H9 (cell line): ENCODE data around the gene TNIP3. TPM values are rescaled to one million over a fixed set of nuclear protein-coding genes. Genes with fewer than 3 reads are reported as not detected.

Source experiments
- DNase-seq: peaks from one replicate; pipeline ENCODE4 v3.0.0-alpha.2; 2017
- H2AFZ ChIP-seq: one replicate; pipeline ENCODE4 v1.6.1; 2013; ENCODE audit warnings: mild to moderate bottlenecking, low read length, control low read depth, moderate library complexity
- H2AK5ac ChIP-seq: 2 replicates; pipeline ENCODE4 v1.6.1; 2013; ENCODE audit warnings: low read length, control low read depth, mixed read lengths; ENCODE audit not compliant: insufficient read length
- H2BK120ac ChIP-seq: one replicate; pipeline ENCODE4 v1.6.1; 2013; ENCODE audit warnings: low read depth, mild to moderate bottlenecking, low read length, control low read depth, inconsistent platforms; ENCODE audit not compliant: poor library complexity, severe bottlenecking
- H2BK12ac ChIP-seq: 2 replicates; pipeline ENCODE4 v1.6.1; 2013; ENCODE audit warnings: low read length, control low read depth, mixed read lengths, low read depth; ENCODE audit not compliant: insufficient read length
- H2BK15ac ChIP-seq: 2 replicates; pipeline ENCODE4 v1.6.1; 2013; ENCODE audit warnings: low read depth, low read length, control low read depth
- H2BK20ac ChIP-seq: one replicate; pipeline ENCODE4 v1.6.1; 2013; ENCODE audit warnings: low read depth, mild to moderate bottlenecking, low read length, control low read depth, inconsistent platforms; ENCODE audit not compliant: poor library complexity, severe bottlenecking
- H2BK5ac ChIP-seq: 2 replicates; pipeline ENCODE4 v1.6.1; 2013; ENCODE audit warnings: low read length, control low read depth, mixed read lengths; ENCODE audit not compliant: insufficient read length
- H3K14ac ChIP-seq: 2 replicates; pipeline ENCODE4 v1.6.1; 2013; ENCODE audit warnings: low read length, control low read depth; ENCODE audit not compliant: insufficient read depth
- H3K18ac ChIP-seq: 2 replicates; pipeline ENCODE4 v1.6.1; 2013; ENCODE audit warnings: low read depth, mild to moderate bottlenecking, mixed read lengths, low read length, control low read depth; ENCODE audit not compliant: insufficient read length
- H3K23ac ChIP-seq: 2 replicates; pipeline ENCODE4 v1.6.1; 2013; ENCODE audit warnings: low read length, control low read depth, mixed read lengths, low read depth; ENCODE audit not compliant: insufficient read length
- H3K23me2 ChIP-seq: 2 replicates; pipeline ENCODE4 v1.6.1; 2013; ENCODE audit warnings: low read depth, mild to moderate bottlenecking, mixed read lengths, low read length, control low read depth; ENCODE audit not compliant: insufficient read length, poor library complexity, severe bottlenecking
- H3K27ac ChIP-seq: 2 replicates; pipeline ENCODE4 v1.5.1; 2013; ENCODE audit warnings: low read length, control low read depth, mixed read lengths, low read depth; ENCODE audit not compliant: insufficient read length
- H3K27me3 ChIP-seq: 2 replicates; pipeline ENCODE4 v1.6.1; 2013; ENCODE audit warnings: low read length, control low read depth, inconsistent platforms; ENCODE audit not compliant: insufficient read depth
- H3K4ac ChIP-seq: 2 replicates; pipeline ENCODE4 v1.6.1; 2013; ENCODE audit warnings: low read depth, mild to moderate bottlenecking, control low read depth, inconsistent platforms, low read length, moderate library complexity
- H3K4me1 ChIP-seq: 2 replicates; pipeline ENCODE4 v1.6.1; 2013; ENCODE audit warnings: low read length, control low read depth, inconsistent platforms; ENCODE audit not compliant: insufficient read depth
- H3K4me2 ChIP-seq: 2 replicates; pipeline ENCODE4 v1.6.1; 2013; ENCODE audit warnings: low read length, control low read depth, mixed read lengths; ENCODE audit not compliant: insufficient read length, insufficient read depth
- H3K56ac ChIP-seq: 2 replicates; pipeline ENCODE4 v1.6.1; 2013; ENCODE audit warnings: low read depth, mild to moderate bottlenecking, mixed read lengths, low read length, control low read depth; ENCODE audit not compliant: insufficient read length
- H3K79me1 ChIP-seq: 2 replicates; pipeline ENCODE4 v1.6.1; 2013; ENCODE audit warnings: low read depth, mild to moderate bottlenecking, moderate library complexity, low read length, control low read depth, inconsistent platforms; ENCODE audit not compliant: insufficient read depth, poor library complexity, severe bottlenecking
- H3K79me2 ChIP-seq: 2 replicates; pipeline ENCODE4 v1.6.1; 2013; ENCODE audit warnings: low read length, control low read depth, inconsistent platforms; ENCODE audit not compliant: insufficient read depth
- H3K9ac ChIP-seq: 2 replicates; pipeline ENCODE4 v1.6.1; 2013; ENCODE audit warnings: low read length, control low read depth, mixed read lengths; ENCODE audit not compliant: insufficient read length; ENCODE audit errors: extremely low read depth
- H3K9me3 ChIP-seq: one replicate; pipeline ENCODE4 v1.6.1; 2013; ENCODE audit warnings: low read depth, low read length, inconsistent platforms; ENCODE audit not compliant: control insufficient read depth
- H3T11ph ChIP-seq: one replicate; pipeline ENCODE4 v1.6.1; 2013; ENCODE audit warnings: mild to moderate bottlenecking, low read length, control low read depth, inconsistent platforms
- H4K20me1 ChIP-seq: one replicate; pipeline ENCODE4 v1.6.1; 2013; ENCODE audit not compliant: control insufficient read depth, insufficient read length, insufficient read depth
- H4K5ac ChIP-seq: 2 replicates; pipeline ENCODE4 v1.6.1; 2013; ENCODE audit warnings: low read depth, mild to moderate bottlenecking, mixed read lengths, low read length, control low read depth; ENCODE audit not compliant: insufficient read length
- H4K8ac ChIP-seq: replicated peaks from 2 replicates; pipeline ENCODE4 v1.6.1; 2013; ENCODE audit warnings: low read length, control low read depth, mixed read lengths, low read depth; ENCODE audit not compliant: insufficient read length
- H4K91ac ChIP-seq: 2 replicates; pipeline ENCODE4 v1.6.1; 2013; ENCODE audit warnings: low read depth, mild to moderate bottlenecking, moderate library complexity, mixed read lengths, low read length, control low read depth; ENCODE audit not compliant: insufficient read length
- H3K27ac Mint-ChIP-seq, 3 experiments: 2 replicates in 2 of 3; 3 replicates in 1 of 3; pipeline ENCODE4 v1.8.0; 2020 to 2021; ENCODE audit warnings: mixed read lengths in 3 of 3, mild to moderate bottlenecking in 1 of 3, moderate library complexity in 1 of 3
- H3K27me3 Mint-ChIP-seq: 2 replicates; pipeline ENCODE4 v1.8.0; 2021; ENCODE audit warnings: low read depth, mild to moderate bottlenecking, moderate library complexity, mixed read lengths
- H3K36me3 Mint-ChIP-seq, 3 experiments: 2 replicates in 2 of 3; 3 replicates in 1 of 3; pipeline ENCODE4 v1.8.0; 2020 to 2021; ENCODE audit warnings: low read depth in 3 of 3, mixed read lengths in 3 of 3; ENCODE audit not compliant: insufficient read depth in 1 of 3
- H3K4me1 Mint-ChIP-seq, 2 experiments: 2 replicates each; pipeline ENCODE4 v1.8.0; 2020; ENCODE audit warnings: mixed read lengths in 2 of 2
- H3K4me3 Mint-ChIP-seq, 2 experiments: 2 replicates in 1 of 2; 3 replicates in 1 of 2; pipeline ENCODE4 v1.8.0; 2020 to 2021; ENCODE audit warnings: mild to moderate bottlenecking in 2 of 2, mixed read lengths in 2 of 2, moderate library complexity in 1 of 2
- H3K9me3 Mint-ChIP-seq, 2 experiments: 2 replicates in 1 of 2; 3 replicates in 1 of 2; pipeline ENCODE4 v1.8.0; 2020; ENCODE audit warnings: mild to moderate bottlenecking in 2 of 2, mixed read lengths in 2 of 2, moderate library complexity in 1 of 2
- WGBS: extraction: QIAGEN DNeasy Blood & Tissue Kit; methylation state at CpG from one replicate; pipeline ENCODE4 v1.1.7; 2013; ENCODE audit warnings: missing lambda C conversion rate, low lambda C conversion rate, mixed read lengths; ENCODE audit not compliant: insufficient read length; ENCODE audit errors: extremely low coverage; 5-methylcytosine and 5-hydroxymethylcytosine counted together
- total RNA-seq: library from RNA; stranded (reverse); gene quantifications from 2 replicates; pipeline ENCODE4 v1.2.1, GENCODE V29; 2021
- TF ChIP-seq, protein P1 (sequence below): fragments of 200-600 bp; sonication (generic); conservative IDR thresholded peaks from 3 replicates; pipeline ENCODE4 v1.8.0; 2021; ENCODE audit warnings: antibody characterized with exemption, mild to moderate bottlenecking

Gene TNIP3
- total RNA-seq, 1 experiment from 2014 or later: not detected

DNA sequence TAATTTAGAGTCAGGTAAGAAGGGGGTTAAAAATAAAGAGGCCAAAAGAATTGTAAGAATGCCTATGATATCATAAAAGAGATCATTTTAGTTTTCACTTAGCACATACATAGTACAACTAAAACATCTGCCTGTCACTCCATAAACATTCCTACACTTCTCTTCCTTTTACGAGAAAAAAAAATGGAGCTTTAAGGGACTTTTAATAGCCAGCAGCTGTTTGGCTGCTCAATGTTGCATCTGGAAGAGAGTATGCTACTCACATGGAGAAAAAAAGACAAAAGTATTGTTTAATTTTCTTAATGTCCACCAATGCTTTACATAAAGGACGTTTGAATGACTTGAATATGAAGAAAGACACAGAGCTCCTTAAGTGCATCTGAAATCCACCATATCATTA is 48.7 kb upstream of the TNIP3 start:
- no peaks in the 10 kb centered on the region for H4K20me1 ChIP-seq
- H2BK15ac ChIP-seq: no peak overlapping the region
- H2BK5ac ChIP-seq: no peak overlapping the region
- H3K56ac ChIP-seq: no peak overlapping the region
- no peaks in the 10 kb centered on the region for H3K79me1 ChIP-seq
- H3K27ac Mint-ChIP-seq: no peak overlapping the region; a peak in 1 of 7 replicates
- H3K23ac ChIP-seq: no peak overlapping the region
- H3K79me2 ChIP-seq: no peaks in the 10 kb centered on the region
- no peak overlapping the region for H3K4me2 ChIP-seq
- H3K23me2 ChIP-seq: no peaks in the 10 kb centered on the region
- no peak overlapping the region for H4K8ac ChIP-seq
- no peak overlapping the region for H3K9ac ChIP-seq
- H2BK12ac ChIP-seq: no peak overlapping the region
- H3K9me3 ChIP-seq: no peaks in the 10 kb centered on the region
- no peak overlapping the region for H3T11ph ChIP-seq
- TF ChIP-seq, protein P1, sequence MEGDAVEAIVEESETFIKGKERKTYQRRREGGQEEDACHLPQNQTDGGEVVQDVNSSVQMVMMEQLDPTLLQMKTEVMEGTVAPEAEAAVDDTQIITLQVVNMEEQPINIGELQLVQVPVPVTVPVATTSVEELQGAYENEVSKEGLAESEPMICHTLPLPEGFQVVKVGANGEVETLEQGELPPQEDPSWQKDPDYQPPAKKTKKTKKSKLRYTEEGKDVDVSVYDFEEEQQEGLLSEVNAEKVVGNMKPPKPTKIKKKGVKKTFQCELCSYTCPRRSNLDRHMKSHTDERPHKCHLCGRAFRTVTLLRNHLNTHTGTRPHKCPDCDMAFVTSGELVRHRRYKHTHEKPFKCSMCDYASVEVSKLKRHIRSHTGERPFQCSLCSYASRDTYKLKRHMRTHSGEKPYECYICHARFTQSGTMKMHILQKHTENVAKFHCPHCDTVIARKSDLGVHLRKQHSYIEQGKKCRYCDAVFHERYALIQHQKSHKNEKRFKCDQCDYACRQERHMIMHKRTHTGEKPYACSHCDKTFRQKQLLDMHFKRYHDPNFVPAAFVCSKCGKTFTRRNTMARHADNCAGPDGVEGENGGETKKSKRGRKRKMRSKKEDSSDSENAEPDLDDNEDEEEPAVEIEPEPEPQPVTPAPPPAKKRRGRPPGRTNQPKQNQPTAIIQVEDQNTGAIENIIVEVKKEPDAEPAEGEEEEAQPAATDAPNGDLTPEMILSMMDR: no peak
- H3K4me1 Mint-ChIP-seq: peaks cover 0 to 12% of the 10 kb centered on the region in 2 experiments; a peak in 2 of 4 replicates
- H3K4me3 Mint-ChIP-seq: no peak overlapping the region
- H2AK5ac ChIP-seq: no peak overlapping the region
- no peak overlapping the region for H4K91ac ChIP-seq
- no peak overlapping the region for H2BK120ac ChIP-seq
- H3K4me1 ChIP-seq: no peaks in the 10 kb centered on the region; the same call in 1 of the 2 replicates
- DNase-seq: no peak
- H3K14ac ChIP-seq: no peak overlapping the region
- H2BK20ac ChIP-seq: no peak overlapping the region
- H2AFZ ChIP-seq: no peak overlapping the region
- H4K5ac ChIP-seq: no peak overlapping the region
- H3K18ac ChIP-seq: no peak overlapping the region
- no peaks in the 10 kb centered on the region for H3K27me3 ChIP-seq
- H3K4ac ChIP-seq: no peak overlapping the region
- no CpG with 5 or more reads among the region's 2 CpGs for WGBS
- no peak overlapping the region for H3K27ac ChIP-seq
- no peaks in the 10 kb centered on the region for H3K27me3 Mint-ChIP-seq
- no peaks in the 10 kb centered on the region; a peak in 1 of 5 replicates for H3K9me3 Mint-ChIP-seq
- H3K36me3 Mint-ChIP-seq: no peaks in the 10 kb centered on the region
